HUES48 (cell line): ENCODE measurements around the gene ASIC4.

ENCODE experiments used
- H3K27ac ChIP-seq: one replicate; pipeline ENCODE4 v1.7.0; 2013; ENCODE audit warnings: low read depth, low read length, inconsistent platforms
- H3K27me3 ChIP-seq: 2 replicates; pipeline ENCODE4 v1.6.1; 2013; ENCODE audit warnings: mild to moderate bottlenecking, low read length; ENCODE audit not compliant: control insufficient read depth, insufficient read depth
- H3K36me3 ChIP-seq: 2 replicates; pipeline ENCODE4 v1.6.1; 2013; ENCODE audit warnings: low read length; ENCODE audit not compliant: control insufficient read depth, insufficient read depth
- H3K4me1 ChIP-seq: 2 replicates; pipeline ENCODE4 v1.6.1; 2013; ENCODE audit warnings: mild to moderate bottlenecking, low read length; ENCODE audit not compliant: control insufficient read depth, insufficient read depth
- H3K4me3 ChIP-seq: 2 replicates; pipeline ENCODE4 v1.5.1; 2013; ENCODE audit warnings: mild to moderate bottlenecking, low read depth, low read length
- H3K9ac ChIP-seq: 2 replicates; pipeline ENCODE4 v1.6.1; 2013; ENCODE audit warnings: mild to moderate bottlenecking, low read depth, low read length, moderate library complexity
- H3K9me3 ChIP-seq: 2 replicates; pipeline ENCODE4 v1.6.1; 2013; ENCODE audit warnings: low read length; ENCODE audit not compliant: control insufficient read depth, insufficient read depth

ASIC4 gene

GRCh38 chr2:219499058-219499307 lies 15.3 kb upstream of the ASIC4 start:
- H3K9me3 ChIP-seq = no peaks in the 10 kb centered on the region
- H3K27ac ChIP-seq = peak overlapping the region; percentile 43

DNA sequence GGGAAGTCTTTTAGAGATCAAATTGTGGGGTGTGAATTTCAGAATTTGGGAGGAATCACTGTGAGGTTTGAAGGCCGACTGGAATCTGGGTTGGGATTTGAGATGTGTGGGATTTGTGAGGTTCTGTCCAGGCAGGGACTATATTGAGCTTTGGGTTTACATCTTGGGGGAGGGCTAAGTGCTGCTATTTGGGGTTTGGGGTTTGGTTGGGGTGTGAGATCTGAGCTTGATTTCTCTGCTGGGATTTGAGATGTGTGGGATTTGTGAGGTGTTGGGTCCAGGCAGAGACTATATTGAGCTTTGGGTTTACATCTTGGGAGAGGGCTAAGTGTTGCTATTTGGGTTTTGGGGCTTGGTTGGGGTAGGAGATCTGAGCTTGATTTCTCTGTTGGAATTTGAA lies 14.7 kb upstream of the ASIC4 start:
- Histone ChIP-seq H3K9me3 (no peaks in the 10 kb centered on the region), H3K27me3 (peaks cover 34% of the 10 kb centered on the region), H3K36me3 (peaks cover 13% of the 10 kb centered on the region), H3K9ac (no peak overlapping the region), H3K27ac (no peak overlapping the region), H3K4me1 (peaks cover 35% of the 10 kb centered on the region), H3K4me3 (peak overlapping the region; percentile 68)

More at GRCh38 chr2:219499058-219499307, 15.3 kb upstream of the ASIC4 start:
- Histone ChIP-seq H3K27me3 (peaks cover 39% of the 10 kb centered on the region), H3K36me3 (peaks cover 8% of the 10 kb centered on the region), H3K4me1 (peaks cover 35% of the 10 kb centered on the region), H3K9ac (peak overlapping the region; percentile 44), H3K4me3 (peak overlapping the region; percentile 68)

- peaks cover 29% of the 10 kb centered on the region for H3K27me3 ChIP-seq
Observed at GRCh38 chr2:219500135-219500534, 14.1 kb upstream of the ASIC4 start.

DNA sequence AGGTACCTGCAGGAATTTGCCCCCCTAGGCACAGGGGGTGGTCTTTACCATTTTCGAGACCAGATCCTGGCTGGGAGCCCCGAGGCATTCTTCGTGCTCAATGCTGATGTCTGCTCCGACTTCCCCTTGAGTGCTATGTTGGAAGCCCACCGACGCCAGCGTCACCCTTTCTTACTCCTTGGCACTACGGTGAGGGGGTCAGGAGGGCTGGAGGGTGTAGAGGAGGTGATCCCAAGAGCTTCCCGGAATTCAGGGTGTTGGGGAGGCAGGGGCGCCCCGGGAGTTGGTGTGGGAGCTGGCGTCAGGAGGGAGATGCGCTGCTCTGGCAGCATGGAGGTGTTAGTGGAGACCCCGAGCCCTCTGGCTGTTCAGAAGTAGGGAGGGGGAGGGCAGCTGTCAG lies 12.4 kb upstream of the ASIC4 start:
- H3K36me3 ChIP-seq = peaks cover 20% of the 10 kb centered on the region
- peaks cover 14% of the 10 kb centered on the region for H3K27me3 ChIP-seq
- H3K4me1 ChIP-seq = peaks cover 32% of the 10 kb centered on the region
- H3K4me3 ChIP-seq = no peak overlapping the region
- H3K9ac ChIP-seq = no peak overlapping the region
- no peaks in the 10 kb centered on the region for H3K9me3 ChIP-seq
- H3K27ac ChIP-seq = no peak overlapping the region

More at GRCh38 chr2:219500135-219500534, 14.1 kb upstream of the ASIC4 start:
- Histone ChIP-seq H3K4me1 (peaks cover 35% of the 10 kb centered on the region), H3K4me3 (0 out of 2 replicates have a peak overlapping the region, but pooled peaks have one; percentile 68), H3K27ac (no peak overlapping the region), H3K36me3 (peaks cover 17% of the 10 kb centered on the region), H3K9ac (no peak overlapping the region), H3K9me3 (no peaks in the 10 kb centered on the region)

GRCh38 chr2:219502618-219503017 lies 11.7 kb upstream of the ASIC4 start:
- peaks cover 32% of the 10 kb centered on the region for H3K4me1 ChIP-seq
- peaks cover 6% of the 10 kb centered on the region for H3K27me3 ChIP-seq
- H3K9ac ChIP-seq = no peak overlapping the region
- H3K9me3 ChIP-seq = no peaks in the 10 kb centered on the region
- H3K27ac ChIP-seq = no peak overlapping the region
- H3K4me3 ChIP-seq = no peak overlapping the region
- peaks cover 20% of the 10 kb centered on the region for H3K36me3 ChIP-seq

DNA sequence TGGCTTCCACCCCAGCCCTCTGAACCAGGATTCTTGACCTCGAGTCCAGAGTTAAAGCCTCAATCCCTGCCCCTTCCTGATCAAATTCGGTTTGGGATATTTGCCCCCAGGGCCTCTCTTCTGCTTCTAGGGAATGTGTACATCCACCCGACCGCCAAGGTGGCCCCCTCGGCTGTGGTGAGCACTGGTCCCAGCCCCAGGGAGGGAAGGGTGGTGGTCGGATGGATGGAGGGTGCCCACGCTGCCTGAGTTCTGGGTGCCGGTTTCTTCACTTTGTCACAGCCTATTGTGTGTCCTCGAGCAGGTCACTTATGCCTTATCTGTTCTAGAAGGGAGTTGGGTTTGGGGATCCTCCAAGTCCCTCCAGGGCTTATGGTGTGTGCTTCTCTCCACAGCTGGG lies 8.7 kb upstream of the ASIC4 start:
- H3K27me3 ChIP-seq = 0 out of 2 replicates have a peak, but pooled peaks cover 4% of the 10 kb centered on the region
- no peak overlapping the region for H3K27ac ChIP-seq
- no peak overlapping the region for H3K9ac ChIP-seq
- H3K36me3 ChIP-seq = peaks cover 20% of the 10 kb centered on the region
- H3K9me3 ChIP-seq = no peaks in the 10 kb centered on the region
- peaks cover 34% of the 10 kb centered on the region for H3K4me1 ChIP-seq
- H3K4me3 ChIP-seq = no peak overlapping the region

- Histone ChIP-seq H3K27ac (peak overlapping the region; percentile 87), H3K9ac (no peak overlapping the region), H3K27me3 (0 out of 2 replicates have a peak, but pooled peaks cover 5% of the 10 kb centered on the region)
Observed at GRCh38 chr2:219506153-219506801, 8.0 kb upstream of the ASIC4 start.

DNA sequence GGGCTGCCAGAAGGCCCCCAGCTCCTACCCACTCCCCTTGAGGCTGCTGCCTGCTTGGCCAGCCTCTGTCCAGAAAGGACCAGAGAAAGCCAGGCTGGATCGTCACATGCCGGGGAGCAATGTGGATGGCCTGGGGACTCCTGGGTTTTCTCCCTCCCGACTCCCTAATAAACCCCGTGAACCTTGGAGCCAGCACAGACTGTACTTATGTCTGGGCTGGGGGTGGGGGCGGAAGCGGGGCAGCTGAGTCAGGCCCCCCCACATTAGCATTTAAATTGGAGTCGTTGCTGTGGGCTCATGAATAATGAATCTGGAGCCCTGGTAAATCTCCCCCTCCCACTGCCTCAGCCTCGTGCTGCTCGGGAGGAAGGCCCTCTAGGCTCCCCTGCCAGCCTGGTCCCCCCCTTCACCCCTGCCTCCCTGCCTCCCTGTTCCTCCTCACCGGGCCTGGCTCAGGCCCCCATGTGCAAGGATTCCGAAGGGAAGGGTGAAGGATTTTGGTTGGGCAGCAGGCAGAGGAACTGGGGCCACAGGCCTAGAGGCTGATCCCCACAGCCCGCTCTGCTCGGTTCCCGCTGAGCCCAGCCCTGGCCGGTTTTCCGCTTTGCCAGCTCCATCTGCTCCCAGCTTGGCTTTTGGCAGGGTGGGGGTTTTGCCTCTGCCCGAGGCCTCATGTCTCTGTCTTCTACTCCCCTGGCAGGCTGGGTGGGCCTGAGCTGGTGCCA lies 7.3 kb upstream of the ASIC4 start:
- Histone ChIP-seq H3K9me3 (no peaks in the 10 kb centered on the region), H3K4me3 (peak overlapping the region; percentile 23; the same call in 1 of the 2 replicates), H3K27me3 (peaks cover 8% of the 10 kb centered on the region), H3K4me1 (peaks cover 39% of the 10 kb centered on the region), H3K9ac (peak overlapping the region; percentile 13; the same call in 1 of the 2 replicates), H3K36me3 (peaks cover 20% of the 10 kb centered on the region), H3K27ac (peak overlapping the region; percentile 87)

More at GRCh38 chr2:219506153-219506801, 8.0 kb upstream of the ASIC4 start:
- peaks cover 20% of the 10 kb centered on the region for H3K36me3 ChIP-seq
- no peaks in the 10 kb centered on the region for H3K9me3 ChIP-seq
- H3K4me1 ChIP-seq = peaks cover 35% of the 10 kb centered on the region
- no peak overlapping the region for H3K4me3 ChIP-seq

DNA sequence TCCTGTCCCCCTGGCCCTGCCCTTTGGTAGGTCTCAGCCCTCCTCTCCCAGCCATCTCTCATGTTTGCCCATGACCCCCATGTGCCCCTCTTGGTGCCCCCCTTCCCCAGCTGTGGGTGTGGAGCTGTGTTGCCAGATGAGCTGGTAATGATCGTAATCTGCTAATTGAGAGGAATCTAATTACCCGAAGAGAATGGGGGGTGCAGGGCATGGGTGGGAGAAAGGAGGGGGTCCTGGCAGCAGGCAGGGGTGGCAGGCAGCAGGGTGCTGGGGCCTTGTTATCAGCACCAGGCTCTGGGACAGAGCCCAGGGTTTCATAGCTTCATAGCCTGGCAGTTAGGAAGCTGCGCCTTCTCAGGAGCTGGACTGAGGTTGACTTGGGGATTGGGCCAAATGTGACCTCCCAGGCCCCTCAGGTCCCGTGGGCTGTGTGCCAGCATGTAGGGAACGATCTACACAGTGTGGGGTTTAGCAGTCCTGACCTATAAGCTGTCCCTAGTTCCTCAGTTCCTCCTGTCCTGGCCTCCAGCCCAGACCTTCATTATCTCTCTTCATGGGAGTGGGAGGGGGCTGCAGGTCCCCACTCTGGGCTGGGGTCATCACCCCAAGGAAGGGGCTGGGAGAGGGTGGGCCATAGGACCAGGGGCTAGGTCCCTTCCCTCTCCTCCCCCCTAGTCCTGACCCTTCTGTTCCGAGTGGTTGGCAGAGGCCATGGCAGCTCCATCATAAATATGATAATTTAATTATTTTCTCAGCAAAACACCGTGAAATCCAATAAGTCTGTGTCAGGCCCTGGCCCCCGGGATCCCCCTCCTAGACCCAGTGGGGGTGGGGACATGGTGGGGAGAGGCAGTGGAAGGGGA lies 6.5 kb upstream of the ASIC4 start:
- peaks cover 20% of the 10 kb centered on the region for H3K36me3 ChIP-seq
- H3K4me1 ChIP-seq = peaks cover 43% of the 10 kb centered on the region
- H3K9me3 ChIP-seq = no peaks in the 10 kb centered on the region
- H3K4me3 ChIP-seq = peak overlapping the region; percentile 23; the same call in 1 of the 2 replicates
- peaks cover 17% of the 10 kb centered on the region for H3K27me3 ChIP-seq
- H3K27ac ChIP-seq = peak overlapping the region; percentile 87
- peak overlapping the region; percentile 13; the same call in 1 of the 2 replicates for H3K9ac ChIP-seq

DNA sequence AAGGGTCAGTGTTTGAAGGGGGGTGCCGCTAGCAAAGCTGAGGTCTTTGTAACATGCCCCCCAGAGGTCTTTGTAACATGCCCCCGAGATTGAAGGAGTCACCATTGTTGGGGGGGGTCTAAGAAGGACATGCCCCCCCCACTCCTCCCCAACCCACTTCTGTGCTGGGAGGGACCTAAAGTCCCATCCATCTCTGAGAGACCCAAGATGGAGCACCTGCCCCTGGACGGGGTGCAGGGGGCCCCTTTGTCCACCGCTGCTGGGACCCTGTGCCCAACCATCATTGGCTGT lies 5.9 kb upstream of the ASIC4 start:
- peaks cover 49% of the 10 kb centered on the region for H3K4me1 ChIP-seq

More for the DNA sequence above, 5.9 kb upstream of the ASIC4 start:
- peaks cover 22% of the 10 kb centered on the region for H3K27me3 ChIP-seq
- H3K27ac ChIP-seq = no peak overlapping the region
- H3K4me3 ChIP-seq = no peak overlapping the region
- peaks cover 18% of the 10 kb centered on the region for H3K36me3 ChIP-seq
- no peaks in the 10 kb centered on the region for H3K9me3 ChIP-seq
- H3K9ac ChIP-seq = no peak overlapping the region
